MM.1S (cell line): ENCODE data around the gene RNFT2.

Experiments used
- CTCF ChIP-seq: fragments of 300-600 bp; sonication (generic); IDR thresholded peaks from 2 replicates; pipeline ENCODE4 v1.5.1; 2016; ENCODE audit warnings: antibody characterized with exemption, low read length, mixed read lengths
- EZH2phosphoT487 ChIP-seq: fragments of 300-600 bp; sonication (generic); IDR thresholded peaks from 2 replicates; pipeline ENCODE4 v1.6.1; 2018; ENCODE audit warnings: antibody characterized with exemption, low read length

- TF ChIP-seq CTCF (no peak), EZH2phosphoT487 (no peak)
Measured at GRCh38 chr12:116881877-116882507, 143.9 kb downstream of the RNFT2 start.
